ENCODE measurements around the gene PDE2A.

GRCh38 chr11:72671152-72672099, 2.8 kb downstream of the PDE2A start:
- TF ChIP-seq POLR2A (IDR thresholded peaks at IDR 0.05) (no peak), CTCF (IDR thresholded peaks at IDR 0.05) (no peak)

All from lower leg skin (tissue), 3 donors.